ENCODE results near the gene PARD3. TPM values are rescaled to one million over a fixed set of nuclear protein-coding genes. Genes with fewer than 3 reads are reported as not detected.

The PARD3 gene
- polyA plus RNA-seq, 2 of the 4 experiments (the other 2 are of a cell fraction) = 110 to 200 TPM

DNA sequence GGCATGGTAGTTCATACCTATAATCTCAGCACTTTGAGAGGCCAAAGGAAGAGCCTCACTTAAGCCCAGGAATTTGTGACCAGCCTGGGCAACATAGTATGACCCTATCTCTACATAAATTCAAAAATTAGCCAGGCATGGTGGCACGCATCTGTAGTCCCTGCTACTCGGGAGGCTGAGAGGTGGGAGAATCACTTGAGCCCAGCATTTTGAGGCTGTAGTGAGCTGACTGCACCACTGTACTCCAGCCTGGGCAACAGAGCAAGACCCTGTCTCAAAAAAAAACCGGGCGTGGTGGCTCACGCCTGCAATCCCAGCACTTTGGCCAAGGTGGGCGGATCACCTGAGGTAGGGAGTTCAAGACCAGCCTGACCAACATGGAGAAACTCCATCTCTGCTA is 19.8 kb downstream of the PARD3 start:
- H3K9me3 ChIP-seq = no peaks in the 10 kb centered on the region
- no peak overlapping the region for H3K4me2 ChIP-seq
- H3K4me1 ChIP-seq = peaks cover 16% of the 10 kb centered on the region
- no peak overlapping the region for H3K4me3 ChIP-seq
- no peak for TF ChIP-seq HOXB13 (CRISPR knock-in tag; IDR thresholded peaks at IDR 0.05; ENCODE audit: low read depth)
- TF ChIP-seq MYC (IDR thresholded peaks at IDR 0.05; ENCODE audit: borderline replicate concordance, low read length) = no peak
- no peak for TF ChIP-seq NPAS2 (CRISPR knock-in tag; IDR thresholded peaks at IDR 0.05; ENCODE audit: borderline replicate concordance)
- TF ChIP-seq, protein P1, sequence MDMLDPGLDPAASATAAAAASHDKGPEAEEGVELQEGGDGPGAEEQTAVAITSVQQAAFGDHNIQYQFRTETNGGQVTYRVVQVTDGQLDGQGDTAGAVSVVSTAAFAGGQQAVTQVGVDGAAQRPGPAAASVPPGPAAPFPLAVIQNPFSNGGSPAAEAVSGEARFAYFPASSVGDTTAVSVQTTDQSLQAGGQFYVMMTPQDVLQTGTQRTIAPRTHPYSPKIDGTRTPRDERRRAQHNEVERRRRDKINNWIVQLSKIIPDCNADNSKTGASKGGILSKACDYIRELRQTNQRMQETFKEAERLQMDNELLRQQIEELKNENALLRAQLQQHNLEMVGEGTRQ (IDR thresholded peaks at IDR 0.05) = no peak
- no peak for TF ChIP-seq CBX8 (IDR thresholded peaks at IDR 0.05)
- TF ChIP-seq HMGXB4 (CRISPR knock-in tag; IDR thresholded peaks at IDR 0.05; ENCODE audit: borderline replicate concordance) = no peak
- no peak for TF ChIP-seq MAFK (IDR thresholded peaks at IDR 0.05; ENCODE audit: partially characterized antibody)
- no peak for TF ChIP-seq PBX3 (IDR thresholded peaks at IDR 0.05)
- TF ChIP-seq BCL3 (IDR thresholded peaks at IDR 0.05) = no peak
- no peak for TF ChIP-seq CHD4 (IDR thresholded peaks at IDR 0.05; ENCODE audit: borderline replicate concordance)
- no peak for TF ChIP-seq SREBF2 (IDR thresholded peaks at IDR 0.05)
- no peak for TF ChIP-seq CTCF (IDR thresholded peaks at IDR 0.05)
- TF ChIP-seq CBX2 (IDR thresholded peaks at IDR 0.05; ENCODE audit: borderline replicate concordance, low read depth) = no peak
- TF ChIP-seq JUNB (IDR thresholded peaks at IDR 0.05) = no peak
- no peak for TF ChIP-seq TP53 (CRISPR knock-in tag; IDR thresholded peaks at IDR 0.05)
- TF ChIP-seq CHD2 (IDR thresholded peaks at IDR 0.05; ENCODE audit: low read length, partially characterized antibody) = no peak
- no peak for TF ChIP-seq EP300 (IDR thresholded peaks at IDR 0.05)
- FAIRE-seq (no peak), ATAC-seq (no peak), DNase-seq (ENCODE audit: low read depth in 1 of 2, low spot score in 1 of 2) (no peak)
- ChIA-PET POLR2A (no interaction called here), CTCF (interaction anchor here (1.1 kb wide), 1 partner anchor 16 kb away, joined by 3 read pairs; no protein-coding TSS in a partner anchor)
- H3K27ac ChIP-seq = no peak overlapping the region
- WGBS (ENCODE audit: missing lambda C conversion rate) = 92% methylated on average over 6 of the region's 6 CpGs

DNA sequence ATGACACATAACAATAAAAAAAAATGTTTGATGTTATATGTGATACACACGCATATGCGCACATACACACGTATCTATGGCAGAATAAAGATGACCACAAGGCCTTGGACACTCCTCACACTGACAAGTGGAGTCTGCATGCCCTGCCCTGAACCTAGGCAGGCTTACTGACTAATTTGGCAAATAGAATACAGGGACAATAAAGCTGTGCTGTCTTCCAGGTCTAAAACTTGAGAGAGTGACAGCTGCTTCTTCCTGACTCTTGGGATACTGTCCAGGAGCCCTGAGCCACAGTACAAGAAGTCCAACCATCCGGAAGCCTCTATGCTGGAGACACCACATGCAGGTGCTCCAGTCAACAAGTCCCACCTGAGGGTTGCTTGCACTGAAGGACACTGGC is 20.3 kb downstream of the PARD3 start:
- Histone ChIP-seq H3K4me1 (peaks cover 21% of the 10 kb centered on the region), H3K4me2 (no peak overlapping the region), H3K27ac (no peak overlapping the region), H3K9me3 (no peaks in the 10 kb centered on the region), H3K4me3 (no peak overlapping the region)
- ChIA-PET POLR2A (no interaction called here), CTCF (no interaction called here)
- WGBS (ENCODE audit: missing lambda C conversion rate) = 92% methylated on average over 4 of the region's 4 CpGs
- no peak for ATAC-seq
- FAIRE-seq = no peak
- DNase-seq (ENCODE audit: low read depth in 1 of 2, low spot score in 1 of 2) = no peak
- TF ChIP-seq PBX3 (IDR thresholded peaks at IDR 0.05) (no peak), RAD21 (conservative IDR thresholded peaks at IDR 0.05 in 1 of 2, IDR thresholded peaks at IDR 0.05 in 1 of 2) (no peak), CHD2 (IDR thresholded peaks at IDR 0.05; ENCODE audit: low read length, partially characterized antibody) (no peak), RARB (CRISPR knock-in tag; IDR thresholded peaks at IDR 0.05) (no peak), JUNB (IDR thresholded peaks at IDR 0.05) (no peak), GATA3 (IDR thresholded peaks at IDR 0.05; ENCODE audit: borderline replicate concordance) (no peak), CEBPB (IDR thresholded peaks at IDR 0.05) (no peak), ESRRA (IDR thresholded peaks at IDR 0.05; ENCODE audit: borderline replicate concordance, low read length) (no peak), CBX8 (IDR thresholded peaks at IDR 0.05) (no peak), HOXB5 (CRISPR knock-in tag; IDR thresholded peaks at IDR 0.05) (no peak), CTCF (IDR thresholded peaks at IDR 0.05) (no peak), MAZ (IDR thresholded peaks at IDR 0.05; ENCODE audit: borderline replicate concordance, low read depth, low read length) (no peak), TFCP2L1 (CRISPR knock-in tag; IDR thresholded peaks at IDR 0.05) (no peak)
- TF ChIP-seq, protein P2, sequence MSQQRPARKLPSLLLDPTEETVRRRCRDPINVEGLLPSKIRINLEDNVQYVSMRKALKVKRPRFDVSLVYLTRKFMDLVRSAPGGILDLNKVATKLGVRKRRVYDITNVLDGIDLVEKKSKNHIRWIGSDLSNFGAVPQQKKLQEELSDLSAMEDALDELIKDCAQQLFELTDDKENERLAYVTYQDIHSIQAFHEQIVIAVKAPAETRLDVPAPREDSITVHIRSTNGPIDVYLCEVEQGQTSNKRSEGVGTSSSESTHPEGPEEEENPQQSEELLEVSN (IDR thresholded peaks at IDR 0.05; ENCODE audit: borderline replicate concordance, low read depth) = no peak

Measured in A549 (cell line).